Body of pancreas (tissue), 4 donors: ENCODE data around the gene RHOV. TPM values are rescaled to one million over a fixed set of nuclear protein-coding genes. Genes with fewer than 3 reads are reported as not detected.

Source experiments
- ATAC-seq: fragments of 150-250 bp; one replicate; pipeline ENCODE4 v1.9.1; 2016
- DNase-seq, 4 donors: peaks; one replicate each; pipeline ENCODE4 v3.0.0-alpha.2; 2019
- H3K27ac ChIP-seq, 4 donors: fragments of 200-600 bp; sonication (generic); 1 replicate in 3 of 4; 2 replicates in 1 of 4; pipeline versions ENCODE4 v1.5.1 to v1.6.1; 2016 to 2019; ENCODE audit warnings: mild to moderate bottlenecking in 1 of 4, mixed read lengths in 1 of 4, moderate library complexity in 1 of 4
- H3K27me3 ChIP-seq, 2 donors: fragments of 200-600 bp; sonication (generic); one replicate each; pipeline ENCODE4 v1.6.0; 2016; ENCODE audit warnings: mild to moderate bottlenecking in 1 of 2
- H3K36me3 ChIP-seq, 2 donors: fragments of 200-600 bp; sonication (generic); replicated peaks in 1 of 2; 2 replicates each; pipeline ENCODE4 v1.5.1; 2016; ENCODE audit warnings: low read depth in 2 of 2; ENCODE audit not compliant: insufficient read depth in 1 of 2
- H3K4me1 ChIP-seq: fragments of 200-600 bp; sonication (generic); one replicate; pipeline ENCODE4 v1.6.0; 2016
- H3K4me3 ChIP-seq, 2 donors: fragments of 200-600 bp; sonication (generic); 1 replicate in 1 of 2; 2 replicates in 1 of 2; pipeline ENCODE4 v1.5.1; 2016 to 2019
- H3K9me3 ChIP-seq, 3 donors: fragments of 200-600 bp; sonication (generic); 1 replicate in 2 of 3; 2 replicates in 1 of 3; pipeline ENCODE4 v1.5.1; 2016
- POLR2A ChIP-seq, 3 donors: fragments of 450-650 bp; IDR thresholded peaks; one replicate each; pipeline ENCODE4 v1.6.1; 2016; ENCODE audit warnings: antibody characterized with exemption in 3 of 3, mild to moderate bottlenecking in 2 of 3
- WGBS, 2 donors: methylation state at CpG; one replicate each; pipeline ENCODE4 v1.1.5; 2017; 5-methylcytosine and 5-hydroxymethylcytosine counted together
- intact Hi-C: fragments of 100-400 bp; cut with DNase I; formaldehyde crosslinking; loops from one replicate; pipeline ENCODE4 v1.15.1; 2023
- total RNA-seq, 2 donors: library from RNA; depleted of rRNA; stranded (reverse); fragments of >200 nt; gene quantifications; one replicate each; pipeline ENCODE4 v1.1.0, GENCODE V29; 2016
- TF ChIP-seq, protein P1 (sequence below), 7 experiments: fragments of 450-650 bp in 4 of 7; fragments of 200-600 bp in 3 of 7; sonication (generic) in 3 of 7; IDR thresholded peaks; one replicate each; pipeline ENCODE4 v1.5.1; 2016 to 2019; ENCODE audit warnings: antibody characterized with exemption in 7 of 7

The RHOV gene
- total RNA-seq, 2 donors from 2014 or later = 6.2 to 6.3 TPM

- Histone ChIP-seq H3K9me3 (no peaks in the 10 kb centered on the region), H3K27me3 (no peaks in the 10 kb centered on the region), H3K36me3 (no peaks in the 10 kb centered on the region), H3K4me3 (peak overlapping the region in 1 of 2 donors; percentile 63), H3K4me1 (peaks cover 41% of the 10 kb centered on the region), H3K27ac (peak overlapping the region; percentile 71 to 92 (median 85))
- DNase-seq (peak in 1 of 4 donors; percentile 18), ATAC-seq (peak; percentile 2)
- 5 to 18% methylated on average over 10 to 34 of the region's 34 CpGs for WGBS, 2 donors
- TF ChIP-seq POLR2A (IDR thresholded peaks at IDR 0.05) = no peak
- TF ChIP-seq, protein P1, sequence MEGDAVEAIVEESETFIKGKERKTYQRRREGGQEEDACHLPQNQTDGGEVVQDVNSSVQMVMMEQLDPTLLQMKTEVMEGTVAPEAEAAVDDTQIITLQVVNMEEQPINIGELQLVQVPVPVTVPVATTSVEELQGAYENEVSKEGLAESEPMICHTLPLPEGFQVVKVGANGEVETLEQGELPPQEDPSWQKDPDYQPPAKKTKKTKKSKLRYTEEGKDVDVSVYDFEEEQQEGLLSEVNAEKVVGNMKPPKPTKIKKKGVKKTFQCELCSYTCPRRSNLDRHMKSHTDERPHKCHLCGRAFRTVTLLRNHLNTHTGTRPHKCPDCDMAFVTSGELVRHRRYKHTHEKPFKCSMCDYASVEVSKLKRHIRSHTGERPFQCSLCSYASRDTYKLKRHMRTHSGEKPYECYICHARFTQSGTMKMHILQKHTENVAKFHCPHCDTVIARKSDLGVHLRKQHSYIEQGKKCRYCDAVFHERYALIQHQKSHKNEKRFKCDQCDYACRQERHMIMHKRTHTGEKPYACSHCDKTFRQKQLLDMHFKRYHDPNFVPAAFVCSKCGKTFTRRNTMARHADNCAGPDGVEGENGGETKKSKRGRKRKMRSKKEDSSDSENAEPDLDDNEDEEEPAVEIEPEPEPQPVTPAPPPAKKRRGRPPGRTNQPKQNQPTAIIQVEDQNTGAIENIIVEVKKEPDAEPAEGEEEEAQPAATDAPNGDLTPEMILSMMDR (IDR thresholded peaks at IDR 0.05) = no peak
- intact Hi-C loops = no loop called here
Observed at GRCh38 chr15:40843261-40843884, 30.7 kb downstream of the RHOV start.

GRCh38 chr15:40841741-40842140 lies 32.3 kb downstream of the RHOV start:
- H3K27ac ChIP-seq = peak overlapping the region in 1 of 4 donors; percentile 45
- H3K27me3 ChIP-seq = no peaks in the 10 kb centered on the region
- H3K36me3 ChIP-seq = no peaks in the 10 kb centered on the region
- no peak for TF ChIP-seq POLR2A (IDR thresholded peaks at IDR 0.05)
- TF ChIP-seq, protein P1 (IDR thresholded peaks at IDR 0.05) = no peak
- ATAC-seq (no peak), DNase-seq (no peak)
- intact Hi-C loops = no loop called here
- no peak overlapping the region for H3K4me3 ChIP-seq
- H3K4me1 ChIP-seq = peaks cover 25% of the 10 kb centered on the region
- 79% methylated on average over 2 of the region's 2 CpGs for WGBS, 2 donors
- H3K9me3 ChIP-seq = no peaks in the 10 kb centered on the region

DNA sequence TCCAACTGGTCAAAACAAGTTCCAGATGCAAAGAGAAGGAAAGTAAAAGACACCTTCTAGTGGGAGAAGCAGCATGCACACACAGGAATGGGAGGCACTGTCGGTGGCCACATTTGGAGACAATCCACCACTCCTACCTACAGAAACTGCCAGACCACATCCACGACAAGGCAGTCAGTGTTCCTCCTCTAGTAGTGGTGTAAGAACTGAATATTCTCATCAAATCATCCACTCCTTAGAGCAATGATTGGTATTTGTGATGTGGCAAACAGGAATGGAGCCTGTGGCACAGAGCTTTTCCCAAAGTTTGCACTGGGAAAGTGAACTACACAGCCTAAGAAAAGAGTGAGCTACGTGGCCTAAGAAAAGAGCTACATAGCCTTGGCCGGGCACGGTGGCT lies 35.3 kb downstream of the RHOV start:
- 74 to 80% methylated on average over 5 of the region's 5 CpGs for WGBS, 2 donors
- intact Hi-C loops = no loop called here

GRCh38 chr15:40836020-40836419 lies 38.0 kb downstream of the RHOV start:
- H3K4me1 ChIP-seq = no peaks in the 10 kb centered on the region
- H3K4me3 ChIP-seq = no peak overlapping the region
- DNase-seq (no peak), ATAC-seq (no peak)
- intact Hi-C loops = no loop called here
- H3K9me3 ChIP-seq = no peaks in the 10 kb centered on the region
- no peaks in the 10 kb centered on the region for H3K27me3 ChIP-seq
- H3K36me3 ChIP-seq = no peaks in the 10 kb centered on the region
- TF ChIP-seq, protein P1 (IDR thresholded peaks at IDR 0.05) = no peak
- no peak for TF ChIP-seq POLR2A (IDR thresholded peaks at IDR 0.05)
- H3K27ac ChIP-seq = no peak overlapping the region
- 92 to 100% methylated on average over 1 of the region's 1 CpG for WGBS, 2 donors

More for the DNA sequence above, 35.3 kb downstream of the RHOV start:
- Histone ChIP-seq H3K4me1 (peaks cover 9% of the 10 kb centered on the region), H3K9me3 (no peaks in the 10 kb centered on the region), H3K36me3 (no peaks in the 10 kb centered on the region), H3K4me3 (no peak overlapping the region), H3K27me3 (no peaks in the 10 kb centered on the region), H3K27ac (no peak overlapping the region)
- ATAC-seq (no peak), DNase-seq (no peak)
- TF ChIP-seq POLR2A (IDR thresholded peaks at IDR 0.05) = no peak
- TF ChIP-seq, protein P1 (IDR thresholded peaks at IDR 0.05) = no peak

GRCh38 chr15:40832903-40833302 lies 41.1 kb downstream of the RHOV start:
- no peak overlapping the region for H3K4me3 ChIP-seq
- intact Hi-C loops = no loop called here
- no peaks in the 10 kb centered on the region for H3K27me3 ChIP-seq
- H3K36me3 ChIP-seq = no peaks in the 10 kb centered on the region
- no peak for DNase-seq
- no peak for ATAC-seq
- H3K27ac ChIP-seq = no peak overlapping the region
- no peaks in the 10 kb centered on the region for H3K9me3 ChIP-seq
- no peak for TF ChIP-seq POLR2A (IDR thresholded peaks at IDR 0.05)
- TF ChIP-seq, protein P1 (IDR thresholded peaks at IDR 0.05) = no peak
- H3K4me1 ChIP-seq = no peaks in the 10 kb centered on the region
